ENCODE measurements around the gene EXD3.
"Not testable (repeated sequence)": the region's sequence is repeated elsewhere in the genome, so short reads cannot be mapped to it uniquely, and the experiment has no call there.

Gene EXD3

DNA sequence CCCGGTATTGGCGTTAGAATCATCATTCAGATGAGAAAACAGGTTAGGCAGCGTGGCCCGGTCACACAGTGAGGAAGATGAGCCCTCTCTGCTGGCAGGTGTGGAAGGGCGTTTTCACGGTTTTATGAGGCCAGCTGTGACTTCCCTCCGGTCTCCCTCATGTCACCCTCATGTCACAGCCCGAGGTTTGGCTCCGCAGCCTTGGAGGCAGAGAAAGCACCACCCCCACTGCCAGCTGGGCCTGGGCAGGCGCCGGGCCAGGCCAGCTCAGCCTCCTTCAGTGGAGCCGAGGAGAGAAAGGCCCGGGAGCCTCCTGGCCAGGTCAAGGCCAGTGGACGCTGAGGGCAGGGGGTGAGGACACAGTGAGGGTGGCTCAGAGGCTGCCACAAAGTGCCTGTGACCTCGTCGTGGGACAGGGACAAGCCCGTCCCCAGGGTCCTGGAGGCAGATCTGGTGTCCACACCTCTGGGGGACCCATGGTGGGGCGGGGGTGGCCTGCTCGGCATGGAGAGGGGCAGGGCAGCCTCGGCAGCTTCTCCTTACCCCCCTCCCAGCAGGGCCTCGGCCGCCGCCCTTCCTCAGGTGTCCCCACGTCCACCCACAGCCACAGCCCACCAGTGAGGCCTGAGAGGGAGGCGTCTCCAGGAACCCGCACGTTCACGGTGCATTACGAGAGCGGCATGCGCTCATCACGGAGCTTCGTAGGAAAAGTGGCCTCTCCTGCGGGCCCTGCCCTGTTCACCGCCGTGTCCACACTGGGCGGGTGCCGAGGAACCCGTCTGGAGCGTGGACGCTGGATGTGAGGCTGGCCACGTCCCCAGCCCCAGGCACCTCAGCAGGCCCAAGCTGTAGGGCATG is 32.2 kb downstream of the EXD3 start:
- DNase-seq = no peak

DNA sequence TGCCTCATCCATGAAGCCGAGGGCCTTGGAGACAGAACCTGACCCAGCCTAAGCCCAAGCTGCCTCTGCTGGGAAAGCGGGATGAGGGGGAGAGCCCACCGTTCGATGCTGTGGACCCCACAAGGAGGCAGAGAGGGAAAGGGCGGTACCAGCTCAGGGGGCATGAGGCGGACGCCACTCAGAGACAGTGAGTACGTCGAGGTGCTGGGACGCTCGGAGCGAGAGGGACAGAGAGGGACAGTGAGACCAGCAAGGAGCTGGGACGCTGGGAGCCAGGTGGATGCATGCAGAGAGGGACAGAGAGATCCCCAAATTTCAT is 33.6 kb downstream of the EXD3 start:
- DNase-seq = no peak

- DNase-seq = no peak
Measured at GRCh38 chr9:137388589-137389427, 34.2 kb downstream of the EXD3 start.

DNA sequence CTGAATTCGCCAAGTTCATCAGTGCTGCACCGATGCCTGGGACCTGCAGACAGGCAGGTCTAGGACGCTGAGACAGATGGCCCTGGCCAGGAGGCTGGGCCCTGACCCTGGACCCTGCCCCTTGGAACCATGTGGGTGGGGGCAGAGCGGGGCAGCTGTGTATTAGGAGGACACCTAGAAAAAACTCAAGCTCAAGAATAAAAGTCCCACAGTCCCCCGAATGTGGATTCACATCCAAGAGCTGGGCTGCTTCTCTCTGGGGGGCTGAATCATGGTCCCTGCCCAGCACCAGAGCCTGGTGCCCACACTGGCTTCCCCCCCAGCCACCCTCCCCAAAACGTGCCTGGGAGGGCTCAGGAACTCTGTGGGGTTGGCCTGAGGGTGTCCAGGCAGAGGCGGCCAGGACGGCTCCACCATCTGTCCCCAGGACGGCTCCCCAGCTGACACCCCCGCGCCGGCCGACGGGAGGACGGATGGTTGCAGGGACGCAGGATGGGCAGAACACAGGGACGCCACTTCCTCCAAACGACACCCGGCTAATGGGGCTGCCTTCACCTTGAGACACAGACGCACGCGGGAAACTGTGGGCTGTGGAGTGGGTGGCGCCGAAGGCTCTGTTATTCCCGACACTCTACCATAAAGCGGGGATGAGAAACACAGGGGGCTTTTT is 34.9 kb downstream of the EXD3 start:
- no peak for DNase-seq

DNA sequence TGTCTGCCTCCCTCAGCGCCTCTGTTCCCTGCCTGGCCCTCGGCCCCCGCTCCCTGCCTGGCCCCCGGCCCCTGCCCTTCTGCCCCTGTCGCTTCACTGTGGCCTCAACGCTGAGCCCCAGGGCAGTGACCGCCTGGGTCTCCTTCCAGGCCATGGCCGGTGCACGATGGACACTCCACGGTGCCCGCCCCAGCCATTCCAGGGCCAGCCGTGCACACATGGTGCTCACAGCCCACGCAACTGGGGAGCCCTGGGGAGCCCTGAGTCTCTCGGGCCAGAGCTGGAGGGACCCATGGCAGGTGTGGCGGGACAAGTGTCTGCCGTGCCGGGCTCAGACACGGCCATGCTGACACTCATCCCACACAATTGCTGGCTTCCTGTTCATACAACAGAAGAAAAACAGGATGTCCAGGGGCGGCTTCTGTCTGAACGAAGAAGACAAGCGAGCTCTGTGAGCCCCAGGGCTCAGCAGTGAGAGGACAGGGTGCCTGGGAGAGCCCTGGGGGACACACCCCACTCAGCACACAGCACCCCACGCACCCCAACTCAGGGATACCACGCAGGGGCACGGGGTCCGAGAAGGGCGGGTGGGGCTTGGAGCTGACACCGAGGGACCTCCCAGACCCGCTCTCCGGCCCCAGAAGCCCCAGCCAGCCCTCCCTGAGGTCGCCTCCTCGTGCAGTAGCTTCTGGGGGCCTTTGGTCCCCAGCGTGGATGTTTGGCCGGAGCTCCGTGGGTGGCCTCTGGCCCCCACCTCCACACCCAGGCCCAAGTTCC is 35.7 kb downstream of the EXD3 start:
- no peak for DNase-seq

GRCh38 chr9:137386507-137387113 is 36.4 kb downstream of the EXD3 start:
- DNase-seq = not testable (repeated sequence)

GRCh38 chr9:137385061-137385655 is 37.8 kb downstream of the EXD3 start:
- DNase-seq = no peak

- DNase-seq = no peak
Measured at GRCh38 chr9:137383784-137384756, 38.9 kb downstream of the EXD3 start.

GRCh38 chr9:137383081-137383783 is 39.7 kb downstream of the EXD3 start:
- no peak for DNase-seq

DNA sequence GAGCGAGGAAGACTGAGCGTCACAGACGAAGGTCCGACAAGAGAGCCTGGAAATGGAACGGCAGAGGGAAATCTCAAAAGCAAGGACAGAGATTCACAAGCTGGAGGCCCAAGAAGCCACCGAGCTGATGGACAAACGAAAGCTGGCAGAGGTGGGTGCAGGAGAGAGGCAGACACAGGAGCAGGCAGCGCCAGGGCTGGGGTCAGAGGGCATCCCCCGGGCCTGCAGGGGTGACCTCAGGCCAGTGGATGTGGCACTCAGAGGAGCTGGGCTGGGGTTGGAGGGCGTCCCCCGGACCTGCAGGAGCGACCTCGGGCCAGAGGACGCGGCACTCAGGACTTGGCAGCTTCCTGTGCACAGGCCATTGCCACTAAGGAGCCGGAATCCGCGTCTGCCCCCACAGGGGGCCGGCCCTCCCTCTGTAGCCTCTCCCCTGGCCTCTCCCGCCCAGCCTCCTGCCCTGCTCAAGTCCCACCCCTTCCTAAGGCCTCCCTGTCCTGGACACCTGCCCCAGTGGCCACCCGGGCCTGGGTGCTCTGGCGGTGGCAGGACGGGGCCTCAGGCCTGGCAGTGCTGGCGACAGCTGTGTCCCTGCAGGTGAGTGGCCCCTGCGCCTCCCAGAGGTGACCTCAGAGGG is 40.4 kb downstream of the EXD3 start:
- no peak for DNase-seq

DNA sequence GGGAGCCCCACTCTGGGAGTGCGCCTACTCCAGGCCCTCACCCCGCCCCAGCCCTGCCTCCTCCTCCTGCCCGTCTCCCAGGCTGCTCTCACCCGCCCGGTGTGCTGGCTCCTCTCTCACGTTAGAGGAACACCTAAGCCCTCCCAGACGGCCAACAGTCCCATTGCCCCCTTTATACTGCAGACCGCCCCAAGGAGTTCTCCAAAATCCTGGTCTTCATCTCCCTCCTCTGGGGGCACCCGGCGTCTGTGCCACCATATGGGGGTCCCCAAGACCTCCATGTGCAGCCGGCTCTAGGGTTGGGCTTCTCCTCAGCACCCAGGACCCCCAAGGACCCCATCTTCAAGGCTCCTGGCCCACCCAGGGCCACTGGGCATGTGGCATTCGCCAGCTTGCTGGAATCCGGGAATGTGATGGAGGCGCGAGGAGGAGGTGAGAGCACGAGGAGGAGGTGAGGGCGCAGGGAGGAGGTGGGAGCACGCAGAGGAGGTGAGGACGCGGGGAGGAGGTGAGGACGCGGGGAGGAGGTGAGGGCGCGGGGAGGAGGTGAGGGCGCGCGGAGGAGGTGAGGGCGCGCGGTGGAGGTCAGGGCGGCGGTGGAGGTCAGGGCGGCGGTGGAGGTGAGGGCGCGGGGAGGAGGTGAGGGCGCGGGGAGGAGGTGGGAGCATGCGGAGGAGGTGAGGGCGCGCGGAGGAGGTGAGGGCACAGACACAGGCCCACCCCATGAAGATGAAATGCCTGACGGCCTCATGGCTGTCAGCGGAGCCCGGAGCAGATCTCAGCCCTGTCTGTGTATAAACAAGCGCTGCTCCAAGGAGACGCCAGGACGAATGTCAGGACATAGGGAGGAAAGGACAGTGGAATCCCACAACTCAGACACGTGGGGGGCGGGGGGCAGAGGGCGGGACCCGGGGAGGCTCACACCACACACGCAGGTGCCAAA is 41.2 kb downstream of the EXD3 start:
- no peak for DNase-seq

DNA sequence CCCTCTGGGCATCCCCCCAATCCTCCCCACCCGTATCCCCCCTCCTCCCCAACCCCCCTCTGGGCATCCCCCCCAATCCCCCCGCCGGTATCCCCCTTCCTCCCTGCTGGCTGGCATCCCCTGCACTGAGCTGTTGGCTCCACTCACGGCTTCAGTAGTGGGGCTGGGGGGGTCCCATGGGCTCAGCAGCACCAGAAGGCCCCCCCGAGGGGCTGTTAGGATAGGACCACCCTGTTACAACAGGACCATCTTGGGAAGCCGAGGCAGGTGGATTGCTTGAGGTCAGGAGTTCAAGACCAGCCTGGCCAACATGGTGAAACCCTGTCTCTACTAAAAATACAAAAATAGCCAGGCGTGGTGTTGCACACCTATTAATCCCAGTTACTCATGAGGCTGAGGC is 42.4 kb downstream of the EXD3 start:
- DNase-seq = no peak

DNA sequence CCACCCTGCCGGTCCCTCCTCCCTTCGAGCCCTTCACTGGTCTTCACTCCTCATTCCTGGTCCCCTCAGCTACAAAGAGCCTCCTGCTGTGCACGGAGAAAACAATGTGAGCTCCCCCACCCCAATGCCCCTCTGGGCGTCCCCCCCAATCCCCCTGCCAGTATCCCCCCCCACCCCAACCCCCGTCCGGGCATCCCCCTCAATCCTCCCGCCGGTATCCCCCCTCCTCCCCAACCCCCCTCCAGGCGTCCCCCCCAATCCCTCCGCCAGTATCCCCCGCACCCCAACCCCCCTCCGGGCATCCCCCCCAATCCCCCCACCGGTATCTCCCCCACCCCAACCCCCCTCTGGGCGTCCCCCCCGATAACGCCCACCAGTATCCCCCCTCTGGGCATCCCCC is 42.8 kb downstream of the EXD3 start:
- no peak for DNase-seq

GRCh38 chr9:137379761-137380161 is 43.2 kb downstream of the EXD3 start:
- no peak for DNase-seq

GRCh38 chr9:137378688-137379410 is 44.1 kb downstream of the EXD3 start:
- not testable (repeated sequence) for DNase-seq

- no peak for DNase-seq
Measured at GRCh38 chr9:137376386-137376785, 46.6 kb downstream of the EXD3 start.

DNA sequence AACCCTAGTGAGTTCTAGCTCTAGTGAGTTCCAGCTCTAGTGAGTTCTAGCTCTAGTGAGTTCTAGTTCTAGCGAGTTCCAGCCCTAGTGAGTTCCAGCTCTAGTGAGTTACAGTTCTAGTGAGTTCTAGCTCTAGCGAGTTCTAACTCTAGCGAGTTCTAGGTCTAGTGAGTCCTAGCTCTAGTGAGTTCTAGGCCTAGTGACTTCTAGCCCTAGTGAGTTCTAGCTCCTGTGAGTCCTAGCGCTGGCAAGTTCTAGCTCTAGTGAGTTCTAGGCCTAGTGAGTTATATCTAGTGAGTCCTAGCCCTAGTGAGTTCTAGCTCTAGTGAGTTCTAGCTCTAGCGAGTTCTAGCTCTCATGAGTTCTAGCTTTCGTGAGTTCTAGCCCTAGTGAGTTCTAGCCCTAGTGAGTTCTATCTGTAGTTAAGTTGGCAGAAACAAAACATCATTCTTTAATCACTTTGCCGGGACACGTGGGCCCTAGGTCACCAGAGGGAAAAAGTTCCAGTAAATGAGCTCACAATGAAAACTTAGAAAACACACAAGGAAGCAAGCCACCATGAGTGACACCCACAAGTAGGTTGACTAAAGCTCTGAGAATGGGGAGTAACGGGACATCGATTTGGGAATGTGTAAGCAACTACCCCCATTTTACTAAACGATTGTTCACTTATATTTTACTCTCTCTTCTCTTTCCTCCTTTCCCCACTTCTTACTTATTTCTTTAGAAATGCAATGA is 47.5 kb downstream of the EXD3 start:
- DNase-seq = no peak

All from NCI-H446 treated with DMSO at 0.1 percent for 48 hours (cell line).